Measurements from ENCODE around the gene C14orf180.

GRCh38 chr14:104562606-104563005, 17.0 kb upstream of the C14orf180 start:
- TF ChIP-seq POLR2A (IDR thresholded peaks at IDR 0.05) (no peak), CTCF (IDR thresholded peaks at IDR 0.05) (no peak)

All from adrenal gland (tissue), 5 donors.